OCI-LY1 (cell line): Measurements from ENCODE around the gene NKX2-1.

ENCODE experiments used
- CTCF ChIP-seq: fragments of 200-600 bp; sonication (generic), shearing (Covaris generic); IDR thresholded peaks from 2 replicates; pipeline ENCODE4 v1.5.1; 2017; ENCODE audit warnings: mild to moderate bottlenecking, antibody characterized with exemption, low read length, moderate library complexity, mixed read lengths
- EZH2 ChIP-seq: fragments of 200-600 bp; sonication (generic), shearing (Covaris generic); IDR thresholded peaks from 2 replicates; pipeline ENCODE4 v1.8.0; 2017; ENCODE audit warnings: borderline replicate concordance, mixed run types, mild to moderate bottlenecking, antibody characterized with exemption, low read length, moderate library complexity, mixed read lengths

GRCh38 chr14:36517242-36518030, 2.6 kb downstream of the NKX2-1 start:
- TF ChIP-seq CTCF (no peak), EZH2 (no peak)
